ENCODE data around the gene TIAM1. TPM values are rescaled to one million over a fixed set of nuclear protein-coding genes. Genes with fewer than 3 reads are reported as not detected.

TIAM1 gene
- total RNA-seq, 4 donors from 2014 or later = 85.1 to 114 (median 99.6) TPM

DNA sequence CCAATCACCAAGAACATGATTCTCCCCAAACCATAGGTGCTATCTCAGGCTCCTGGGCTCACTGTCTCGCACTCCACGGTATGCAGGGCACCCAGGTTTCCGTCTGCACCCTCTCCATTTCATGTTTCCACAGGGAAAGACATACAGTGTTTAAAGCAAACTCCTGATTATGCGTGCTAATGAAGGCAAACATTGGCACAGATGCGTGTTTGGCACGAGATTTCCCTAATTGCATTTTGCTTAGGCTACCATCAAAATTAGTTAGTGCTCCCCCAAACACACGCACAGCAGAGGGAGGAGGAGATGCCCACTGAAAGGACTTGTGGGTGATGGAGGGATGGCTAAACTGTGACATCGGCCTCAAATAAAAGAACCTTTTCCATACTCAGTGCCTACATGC lies 32.2 kb upstream of the TIAM1 start:
- 85 to 89% methylated on average over 8 of the region's 8 CpGs for WGBS, 2 donors
- TF ChIP-seq POLR2A (IDR thresholded peaks at IDR 0.05) = no peak
- TF ChIP-seq, protein P1, sequence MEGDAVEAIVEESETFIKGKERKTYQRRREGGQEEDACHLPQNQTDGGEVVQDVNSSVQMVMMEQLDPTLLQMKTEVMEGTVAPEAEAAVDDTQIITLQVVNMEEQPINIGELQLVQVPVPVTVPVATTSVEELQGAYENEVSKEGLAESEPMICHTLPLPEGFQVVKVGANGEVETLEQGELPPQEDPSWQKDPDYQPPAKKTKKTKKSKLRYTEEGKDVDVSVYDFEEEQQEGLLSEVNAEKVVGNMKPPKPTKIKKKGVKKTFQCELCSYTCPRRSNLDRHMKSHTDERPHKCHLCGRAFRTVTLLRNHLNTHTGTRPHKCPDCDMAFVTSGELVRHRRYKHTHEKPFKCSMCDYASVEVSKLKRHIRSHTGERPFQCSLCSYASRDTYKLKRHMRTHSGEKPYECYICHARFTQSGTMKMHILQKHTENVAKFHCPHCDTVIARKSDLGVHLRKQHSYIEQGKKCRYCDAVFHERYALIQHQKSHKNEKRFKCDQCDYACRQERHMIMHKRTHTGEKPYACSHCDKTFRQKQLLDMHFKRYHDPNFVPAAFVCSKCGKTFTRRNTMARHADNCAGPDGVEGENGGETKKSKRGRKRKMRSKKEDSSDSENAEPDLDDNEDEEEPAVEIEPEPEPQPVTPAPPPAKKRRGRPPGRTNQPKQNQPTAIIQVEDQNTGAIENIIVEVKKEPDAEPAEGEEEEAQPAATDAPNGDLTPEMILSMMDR (IDR thresholded peaks at IDR 0.05) = no peak
- no peak for DNase-seq (ENCODE audit: low spot score in 2 of 2)
- intact Hi-C loops (cut with DNase I; ENCODE audit: low total_unique reads) = no loop called here
- no peak overlapping the region for H3K4me3 ChIP-seq (ENCODE audit: low read depth, poor library complexity, severe bottlenecking)

DNA sequence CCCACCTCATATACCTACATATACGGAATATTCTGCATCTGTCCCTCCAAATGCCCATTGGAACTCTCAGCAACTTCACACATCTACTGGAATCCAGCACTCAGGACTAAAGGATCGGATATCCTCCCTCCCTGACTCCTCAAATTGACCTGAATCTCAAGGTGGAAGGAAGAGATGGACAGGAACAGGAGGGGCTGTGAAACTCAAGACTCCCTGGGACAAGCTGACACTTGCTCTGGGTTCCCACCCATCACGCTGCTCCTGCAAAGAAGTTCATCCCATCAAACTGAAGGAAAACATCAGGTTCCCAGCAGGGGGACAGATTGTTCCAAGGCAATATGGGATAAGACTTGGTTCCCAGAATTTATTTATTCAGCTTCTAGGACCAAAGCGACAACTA lies 30.3 kb upstream of the TIAM1 start:
- WGBS, 2 donors = 83 to 85% methylated on average over 4 of the region's 4 CpGs
- TF ChIP-seq, protein P1 (IDR thresholded peaks at IDR 0.05) = no peak
- no peak for TF ChIP-seq POLR2A (IDR thresholded peaks at IDR 0.05)
- intact Hi-C loops (cut with DNase I; ENCODE audit: low total_unique reads) = no loop called here
- DNase-seq (ENCODE audit: low spot score in 2 of 2) = no peak
- H3K4me3 ChIP-seq (ENCODE audit: low read depth, poor library complexity, severe bottlenecking) = no peak overlapping the region

DNA sequence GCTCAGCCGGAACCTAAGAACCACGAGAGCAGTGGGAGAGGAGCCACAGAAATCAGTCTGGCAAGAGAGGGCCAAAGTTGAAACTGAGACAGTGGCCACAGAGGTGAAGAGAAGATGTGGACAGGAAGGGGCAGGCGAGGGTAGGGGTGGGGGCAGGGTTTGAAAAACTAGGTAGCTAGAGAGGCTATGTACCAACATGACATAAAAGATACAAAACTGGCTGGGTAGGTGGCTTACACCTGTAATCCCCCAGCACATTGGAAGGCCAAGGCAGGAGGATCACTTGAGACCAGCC lies 28.4 kb upstream of the TIAM1 start:
- no peak overlapping the region for H3K4me3 ChIP-seq (ENCODE audit: low read depth, poor library complexity, severe bottlenecking)
- 90 to 93% methylated on average over 3 of the region's 3 CpGs for WGBS, 2 donors
- no peak for DNase-seq (ENCODE audit: low spot score in 2 of 2)
- TF ChIP-seq, protein P1 (IDR thresholded peaks at IDR 0.05) = no peak
- no peak for TF ChIP-seq POLR2A (IDR thresholded peaks at IDR 0.05)
- intact Hi-C loops (cut with DNase I; ENCODE audit: low total_unique reads) = no loop called here

DNA sequence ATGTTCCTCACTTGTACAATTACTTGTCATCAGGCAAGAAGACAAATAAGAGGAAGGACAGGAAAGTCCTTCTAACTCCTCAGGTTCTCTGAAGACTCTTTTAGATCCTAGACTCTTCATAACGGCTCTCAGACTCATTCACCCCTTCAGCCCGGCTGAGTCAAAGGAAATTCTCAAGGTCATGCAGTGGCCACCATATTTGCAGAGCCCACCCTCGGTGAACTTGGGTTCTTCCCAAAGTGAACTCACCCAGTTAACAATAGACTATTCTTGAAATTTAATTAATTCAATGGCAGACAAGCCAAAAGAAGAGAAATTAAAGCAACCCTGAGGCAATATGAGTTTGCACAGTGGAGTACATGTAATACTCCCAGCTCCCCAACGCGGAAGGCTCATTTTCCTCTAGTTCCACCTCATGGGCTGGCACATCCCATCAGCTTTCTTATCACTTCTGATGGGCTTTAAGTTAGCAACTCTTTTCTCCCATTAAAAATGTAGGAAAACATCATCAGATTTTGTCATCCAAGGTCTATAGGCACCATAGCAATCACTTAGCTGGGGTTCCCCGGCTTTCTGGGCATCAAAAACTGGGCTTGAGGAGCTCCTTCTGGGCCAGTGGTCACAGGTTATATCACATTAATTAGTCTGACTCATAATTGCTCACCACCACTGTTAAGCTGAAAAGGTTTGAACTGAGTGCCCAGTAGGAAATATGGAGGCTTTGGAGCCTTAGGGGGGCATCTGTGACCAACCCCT lies 27.8 kb upstream of the TIAM1 start:
- H3K4me3 ChIP-seq (ENCODE audit: low read depth, poor library complexity, severe bottlenecking) = no peak overlapping the region
- DNase-seq (ENCODE audit: low spot score in 2 of 2) = no peak
- WGBS, 2 donors = 61 to 62% methylated on average over 6 of the region's 6 CpGs
- intact Hi-C loops (cut with DNase I; ENCODE audit: low total_unique reads) = no loop called here
- TF ChIP-seq, protein P1 (IDR thresholded peaks at IDR 0.05) = no peak
- TF ChIP-seq POLR2A (IDR thresholded peaks at IDR 0.05) = no peak

DNA sequence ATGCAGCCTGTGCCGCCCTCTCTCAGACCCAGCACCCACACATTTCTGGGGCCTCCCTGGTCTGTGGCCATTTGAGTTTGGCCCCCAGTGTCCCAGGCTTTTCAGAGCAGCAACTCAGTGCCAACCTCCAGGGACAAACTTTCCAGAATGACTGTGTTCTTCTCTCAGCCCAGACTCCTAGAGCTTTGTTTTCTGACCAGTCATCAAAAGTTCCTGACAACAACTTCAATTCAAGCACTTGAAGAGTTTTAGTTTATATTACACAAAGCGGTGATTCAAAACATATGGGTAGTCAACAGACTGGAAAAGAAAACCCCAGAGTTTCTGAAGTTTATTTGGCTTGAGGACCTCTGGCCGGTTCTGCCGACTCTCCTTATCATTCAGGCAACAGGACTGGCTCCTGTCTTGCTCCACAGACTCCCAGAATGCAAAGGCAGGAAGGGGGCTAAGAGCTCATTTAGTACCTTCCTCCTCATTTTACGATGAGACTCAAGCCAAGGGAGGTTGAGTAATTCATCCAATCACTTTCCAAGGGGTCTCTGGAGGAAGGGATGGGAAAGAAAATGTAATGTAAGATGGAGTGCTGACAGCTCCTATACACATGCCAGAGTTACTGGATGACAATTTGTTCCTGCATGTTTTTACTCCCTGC lies 27.0 kb upstream of the TIAM1 start:
- no peak overlapping the region for H3K4me3 ChIP-seq (ENCODE audit: low read depth, poor library complexity, severe bottlenecking)
- intact Hi-C loops (cut with DNase I; ENCODE audit: low total_unique reads) = no loop called here
- TF ChIP-seq, protein P1 (IDR thresholded peaks at IDR 0.05) = no peak
- TF ChIP-seq POLR2A (IDR thresholded peaks at IDR 0.05) = no peak
- DNase-seq (ENCODE audit: low spot score in 2 of 2) = no peak
- 64 to 71% methylated on average over 5 of the region's 5 CpGs for WGBS, 2 donors

Data from lower leg skin (tissue), 4 donors.